GM19397 (cell line): ENCODE measurements around the gene SLC9A8.

ENCODE experiments used
- ATAC-seq: cut with Tn5 transposase; IDR thresholded peaks from one replicate; pipeline ENCODE4 v1.9.1; 2021; ENCODE audit warnings: mild to moderate bottlenecking, moderate library complexity; ENCODE audit not compliant: unreplicated experiment

The SLC9A8 gene

GRCh38 chr20:49786668-49787370 is 25.8 kb upstream of the SLC9A8 start:
- ATAC-seq: no peak

- ATAC-seq: no peak
These were observed 25.0 kb upstream of the SLC9A8 start for GRCh38 chr20:49787371-49788357.

- ATAC-seq: no peak
These were observed 22.4 kb upstream of the SLC9A8 start for GRCh38 chr20:49790077-49790798.

- ATAC-seq: no peak
These were observed 21.5 kb upstream of the SLC9A8 start for GRCh38 chr20:49791165-49791564.

GRCh38 chr20:49792006-49792405 is 20.6 kb upstream of the SLC9A8 start:
- no peak for ATAC-seq

- no peak for ATAC-seq
These were observed 20.0 kb upstream of the SLC9A8 start for GRCh38 chr20:49792611-49793010.

GRCh38 chr20:49794336-49795134 is 18.1 kb upstream of the SLC9A8 start:
- no peak for ATAC-seq

GRCh38 chr20:49795135-49795424 is 17.5 kb upstream of the SLC9A8 start:
- ATAC-seq: no peak

GRCh38 chr20:49796600-49797343 is 15.9 kb upstream of the SLC9A8 start:
- no peak for ATAC-seq

GRCh38 chr20:49797344-49797615 is 15.3 kb upstream of the SLC9A8 start:
- ATAC-seq: no peak

GRCh38 chr20:49798718-49799117 is 13.9 kb upstream of the SLC9A8 start:
- ATAC-seq: no peak

- no peak for ATAC-seq
These were observed 12.9 kb upstream of the SLC9A8 start for GRCh38 chr20:49799698-49800097.

GRCh38 chr20:49803418-49803817 is 9.2 kb upstream of the SLC9A8 start:
- no peak for ATAC-seq

- no peak for ATAC-seq
These were observed 8.3 kb upstream of the SLC9A8 start for GRCh38 chr20:49804364-49804763.

GRCh38 chr20:49805224-49805876 is 7.3 kb upstream of the SLC9A8 start:
- ATAC-seq: peak; percentile 38

- ATAC-seq: no peak
These were observed 3.9 kb upstream of the SLC9A8 start for GRCh38 chr20:49808753-49809152.

- ATAC-seq: no peak
These were observed 2.7 kb upstream of the SLC9A8 start for GRCh38 chr20:49809803-49810359.

- no peak for ATAC-seq
These were observed 2.0 kb upstream of the SLC9A8 start for GRCh38 chr20:49810491-49811190.
